ENCODE data around the gene RSRC1. TPM values are rescaled to one million over a fixed set of nuclear protein-coding genes. Genes with fewer than 3 reads are reported as not detected.

Gene RSRC1
- total and polyA plus RNA-seq, 2 of the 13 experiments (the other 11 are each of a cell fraction or from before 2014, with no cell fraction given) = 4.9 to 63.0 TPM

- TF ChIP-seq PREB (CRISPR knock-in tag; IDR thresholded peaks at IDR 0.05) (no peak), BRF2 (CRISPR knock-in tag; IDR thresholded peaks at IDR 0.05) (no peak), RFXAP (CRISPR knock-in tag; IDR thresholded peaks at IDR 0.05; ENCODE audit: borderline replicate concordance) (no peak), ZNF614 (CRISPR knock-in tag; IDR thresholded peaks at IDR 0.05; ENCODE audit: borderline replicate concordance) (no peak), SAP130 (CRISPR knock-in tag; IDR thresholded peaks at IDR 0.05; ENCODE audit: low read depth) (peak; percentile 61; the same call in 1 of the 2 replicates), THAP7 (CRISPR knock-in tag; IDR thresholded peaks at IDR 0.05) (no peak), ZNF75D (CRISPR knock-in tag; IDR thresholded peaks at IDR 0.05; ENCODE audit: borderline replicate concordance) (no peak), ZNF18 (CRISPR knock-in tag; IDR thresholded peaks at IDR 0.05; ENCODE audit: insufficient replicate concordance) (no peak), ZNF431 (CRISPR knock-in tag; IDR thresholded peaks at IDR 0.05; ENCODE audit: borderline replicate concordance, low read depth) (no peak), ZNF850 (CRISPR knock-in tag; conservative IDR thresholded peaks at IDR 0.05) (no peak), ZBTB34 (CRISPR knock-in tag; IDR thresholded peaks at IDR 0.05) (no peak), MXI1 (IDR thresholded peaks at IDR 0.05; ENCODE audit: borderline replicate concordance, low read depth, low read length) (0 out of 3 replicates have a peak, but pooled peaks have one; percentile 27), IRF9 (CRISPR knock-in tag; IDR thresholded peaks at IDR 0.05; ENCODE audit: borderline replicate concordance) (no peak), ETS1 (CRISPR knock-in tag; IDR thresholded peaks at IDR 0.05) (no peak), AHR (CRISPR knock-in tag; IDR thresholded peaks at IDR 0.05) (no peak), ZNF530 (CRISPR knock-in tag; IDR thresholded peaks at IDR 0.05; ENCODE audit: low read depth) (no peak), TFDP2 (CRISPR knock-in tag; IDR thresholded peaks at IDR 0.05) (0 out of 2 replicates have a peak, but pooled peaks have one; percentile 27), JARID2 (CRISPR knock-in tag; IDR thresholded peaks at IDR 0.05; ENCODE audit: insufficient replicate concordance) (no peak)
These were observed 461.3 kb downstream of the RSRC1 start, which contains the start of gene MLF1 (continued) for GRCh38 chr3:158570999-158571702.

Data from HepG2 (cell line).